Muscle layer of duodenum (tissue), 2 donors: ENCODE measurements around the gene SH3RF3.

Experiments
- H3K27ac ChIP-seq: one replicate; pipeline ENCODE4 v1.7.0; 2013; ENCODE audit warnings: mild to moderate bottlenecking, low read length
- H3K27me3 ChIP-seq: one replicate; pipeline ENCODE4 v1.7.0; 2013; ENCODE audit warnings: low read depth, mild to moderate bottlenecking, control low read depth, low read length
- H3K36me3 ChIP-seq, 2 donors: one replicate each; pipeline ENCODE4 v1.7.0; 2013; ENCODE audit warnings: low read length in 2 of 2, control low read depth in 1 of 2, mild to moderate bottlenecking in 1 of 2; ENCODE audit not compliant: insufficient read depth in 2 of 2, control insufficient read depth in 1 of 2
- H3K4me1 ChIP-seq, 2 donors: one replicate each; pipeline ENCODE4 v1.7.0; 2013; ENCODE audit warnings: low read length in 2 of 2, mild to moderate bottlenecking in 2 of 2, control low read depth in 1 of 2, moderate library complexity in 1 of 2; ENCODE audit not compliant: insufficient read depth in 2 of 2, control insufficient read depth in 1 of 2
- H3K4me3 ChIP-seq, 2 donors: one replicate each; pipeline ENCODE4 v1.7.0; 2013; ENCODE audit warnings: low read length in 2 of 2, low read depth in 1 of 2, mild to moderate bottlenecking in 1 of 2
- H3K9me3 ChIP-seq, 2 donors: one replicate each; pipeline ENCODE4 v1.7.0; 2013; ENCODE audit warnings: low read length in 2 of 2, control low read depth in 1 of 2, mild to moderate bottlenecking in 1 of 2; ENCODE audit not compliant: control insufficient read depth in 1 of 2
- donor health status: healthy.

The SH3RF3 gene

DNA sequence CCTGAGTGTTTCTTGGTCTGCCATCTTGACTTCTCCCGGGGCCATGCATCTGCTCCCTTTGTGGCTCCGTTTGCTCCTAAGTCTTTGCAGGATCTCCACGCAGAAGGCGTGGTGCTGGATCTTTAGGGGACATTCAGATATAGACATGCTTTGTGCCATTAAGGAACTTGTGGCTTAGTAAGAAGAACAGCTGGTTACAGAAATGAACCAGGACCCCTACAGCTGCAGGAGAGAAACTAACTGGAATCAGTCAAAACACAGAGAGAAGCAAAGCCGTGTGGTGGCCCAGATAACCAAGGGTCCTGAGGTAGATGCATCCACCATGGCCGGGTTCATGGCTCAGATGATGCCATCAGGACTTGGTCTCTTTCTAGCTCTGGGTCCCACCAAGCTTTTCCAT is 97.6 kb downstream of the SH3RF3 start:
- Histone ChIP-seq H3K4me1 (peaks cover 8 to 12% of the 10 kb centered on the region in 2 donors), H3K27ac (no peak overlapping the region), H3K4me3 (no peak overlapping the region), H3K36me3 (no peaks in the 10 kb centered on the region), H3K9me3 (no peaks in the 10 kb centered on the region), H3K27me3 (no peaks in the 10 kb centered on the region)

DNA sequence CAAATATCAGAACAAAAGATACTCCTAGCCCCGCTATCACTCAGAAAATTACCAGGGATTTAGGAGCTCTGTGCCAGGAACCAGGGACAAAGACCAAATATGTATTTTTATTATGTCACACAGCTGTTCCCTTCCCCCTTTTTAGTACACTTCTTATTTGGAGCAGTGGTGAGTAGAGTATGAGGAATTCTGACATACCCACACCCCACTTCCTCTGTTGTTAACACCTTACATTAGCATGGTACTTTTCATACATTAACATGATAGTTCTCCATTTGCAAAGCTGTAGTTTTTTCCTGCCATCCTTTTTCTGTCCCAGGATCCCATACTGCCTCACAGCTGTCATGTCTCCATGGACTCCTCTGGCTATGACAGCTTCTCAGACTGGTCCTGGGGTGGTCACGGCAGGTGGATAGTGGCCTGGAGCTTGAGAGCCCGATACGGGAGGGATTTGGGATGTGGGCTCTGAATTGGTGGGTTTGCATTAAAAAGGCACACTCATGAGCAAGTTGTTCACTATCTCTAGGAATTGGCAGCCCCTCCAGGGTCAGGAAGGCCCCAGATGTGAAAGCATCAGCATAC is 100.2 kb downstream of the SH3RF3 start:
- H3K4me1 ChIP-seq: peaks cover 8 to 12% of the 10 kb centered on the region in 2 donors
- no peak overlapping the region for H3K27ac ChIP-seq
- no peaks in the 10 kb centered on the region for H3K36me3 ChIP-seq
- H3K9me3 ChIP-seq: no peaks in the 10 kb centered on the region
- no peaks in the 10 kb centered on the region for H3K27me3 ChIP-seq
- H3K4me3 ChIP-seq: no peak overlapping the region

DNA sequence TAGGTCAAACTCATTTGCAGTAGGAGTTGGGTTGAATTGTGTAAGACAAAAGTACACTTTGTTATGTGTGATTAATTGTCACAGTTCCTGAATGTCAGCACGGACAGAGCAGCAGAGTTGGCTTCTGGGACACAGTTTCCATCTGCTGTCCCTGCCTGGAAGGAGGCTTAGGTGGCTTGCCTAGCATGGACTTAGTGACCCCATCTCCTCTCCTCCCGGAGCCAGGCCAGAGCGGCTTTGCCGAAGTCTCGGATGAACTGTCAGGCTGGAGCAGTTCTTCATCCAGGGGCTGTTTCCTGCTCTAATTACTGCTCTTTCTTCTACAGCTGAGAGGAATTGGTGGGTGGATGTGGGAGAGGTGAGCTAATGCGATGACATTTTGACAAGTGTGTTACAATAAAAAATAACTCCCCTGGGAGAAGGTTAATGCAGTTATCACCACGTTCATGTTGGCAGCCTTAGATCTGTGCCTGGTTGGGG is 102.0 kb downstream of the SH3RF3 start:
- Histone ChIP-seq H3K36me3 (no peaks in the 10 kb centered on the region), H3K4me1 (peaks cover 8 to 12% of the 10 kb centered on the region in 2 donors), H3K9me3 (no peaks in the 10 kb centered on the region), H3K27me3 (no peaks in the 10 kb centered on the region), H3K4me3 (no peak overlapping the region), H3K27ac (no peak overlapping the region)

DNA sequence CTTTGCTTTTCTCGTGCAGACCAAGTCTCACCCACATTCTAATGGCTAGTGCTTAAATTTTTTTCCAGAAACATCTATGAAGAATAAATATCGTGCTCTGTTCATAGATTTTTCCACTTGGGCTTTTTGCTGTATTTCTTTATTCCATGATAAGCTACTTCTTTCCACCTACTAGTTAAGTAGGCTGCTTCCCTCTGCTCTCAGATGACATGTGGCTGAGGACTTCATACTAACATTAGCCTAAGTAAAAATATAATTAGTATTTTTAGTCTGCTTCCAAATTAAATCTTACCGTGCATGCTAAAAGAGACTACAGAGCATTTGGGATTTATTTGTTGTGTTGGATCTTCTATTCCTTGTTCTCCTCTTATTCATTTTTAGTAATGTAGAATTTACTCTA is 102.4 kb downstream of the SH3RF3 start:
- Histone ChIP-seq H3K4me1 (peaks cover 8 to 12% of the 10 kb centered on the region in 2 donors), H3K27ac (no peak overlapping the region), H3K9me3 (no peaks in the 10 kb centered on the region), H3K4me3 (no peak overlapping the region), H3K36me3 (no peaks in the 10 kb centered on the region), H3K27me3 (no peaks in the 10 kb centered on the region)

DNA sequence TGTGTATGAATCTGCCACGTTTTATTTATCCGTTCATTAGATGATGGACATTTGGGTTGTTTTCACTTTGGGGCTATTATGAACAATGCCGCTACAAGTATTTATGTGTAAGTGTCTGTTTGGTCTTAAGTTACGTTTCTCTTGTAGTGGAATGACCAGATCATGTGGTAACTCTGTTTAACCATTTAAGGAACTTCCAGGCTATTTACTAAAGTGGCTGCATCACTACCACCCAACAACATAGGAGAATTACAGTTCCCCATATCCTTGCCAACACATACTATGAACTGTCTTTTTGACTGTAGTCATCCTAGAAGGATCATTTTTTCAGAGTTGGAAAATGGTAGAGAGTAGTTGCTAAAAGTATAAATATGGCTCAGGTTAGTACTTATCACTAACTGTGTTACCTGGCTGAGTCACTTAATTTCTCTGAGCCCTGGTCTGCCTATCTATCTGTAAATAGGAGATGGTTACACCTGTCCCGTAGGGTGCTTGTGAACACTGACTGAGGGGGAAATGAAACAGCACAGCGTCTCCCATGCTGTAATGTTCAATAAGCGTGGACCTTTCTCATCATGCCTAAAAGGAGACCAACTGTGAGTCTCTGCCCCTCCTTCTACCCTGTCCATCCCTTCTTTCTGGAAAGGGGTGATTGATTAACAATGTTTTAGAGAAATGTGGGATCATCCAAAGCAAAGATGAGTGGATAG is 103.1 kb downstream of the SH3RF3 start:
- H3K36me3 ChIP-seq: no peaks in the 10 kb centered on the region
- H3K27me3 ChIP-seq: no peaks in the 10 kb centered on the region
- H3K27ac ChIP-seq: no peak overlapping the region
- no peak overlapping the region for H3K4me3 ChIP-seq
- peaks cover 8 to 12% of the 10 kb centered on the region in 2 donors for H3K4me1 ChIP-seq
- no peaks in the 10 kb centered on the region for H3K9me3 ChIP-seq

DNA sequence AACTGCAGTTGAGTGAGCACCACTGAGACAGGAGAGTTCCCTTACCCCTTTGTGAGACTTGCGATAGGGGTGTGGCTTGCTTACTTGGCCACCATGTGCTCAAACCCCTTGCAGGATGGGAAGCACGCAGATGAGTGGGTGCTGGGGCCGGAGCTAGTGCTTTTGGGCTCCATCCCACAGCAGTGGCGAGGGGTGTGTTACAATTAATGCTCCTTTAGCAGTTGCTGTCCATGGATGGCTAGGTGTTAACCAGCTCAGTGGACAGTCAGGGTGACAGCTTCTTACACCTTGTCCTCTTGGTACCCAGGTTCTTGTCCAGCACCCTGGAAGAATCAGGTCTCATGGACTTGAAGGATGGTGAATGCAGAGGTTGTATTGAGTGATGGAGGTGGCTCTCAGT is 103.9 kb downstream of the SH3RF3 start:
- Histone ChIP-seq H3K4me3 (no peak overlapping the region), H3K27ac (no peak overlapping the region), H3K4me1 (peaks cover 8 to 12% of the 10 kb centered on the region in 2 donors), H3K9me3 (no peaks in the 10 kb centered on the region), H3K27me3 (no peaks in the 10 kb centered on the region), H3K36me3 (no peaks in the 10 kb centered on the region)

DNA sequence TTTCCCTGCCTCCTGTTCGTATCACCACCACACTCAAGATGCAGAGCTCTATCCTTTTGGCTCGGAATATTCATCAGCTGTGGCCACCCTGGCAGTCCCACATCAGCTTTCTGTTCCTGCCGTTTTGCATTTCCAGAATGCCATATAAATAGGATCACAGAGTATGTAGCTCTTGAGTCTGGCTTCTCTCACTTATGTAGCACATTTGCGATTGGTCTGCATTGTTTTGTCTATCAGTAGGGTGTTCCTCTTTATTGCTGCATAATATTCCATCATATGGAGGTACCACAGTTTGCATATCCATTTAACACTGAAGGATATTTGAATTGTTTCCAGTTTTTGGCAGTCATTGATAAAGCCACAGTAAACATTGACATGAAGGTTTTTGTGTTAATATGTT is 104.6 kb downstream of the SH3RF3 start:
- Histone ChIP-seq H3K4me3 (no peak overlapping the region), H3K4me1 (peaks cover 8 to 15% of the 10 kb centered on the region in 2 donors), H3K9me3 (no peaks in the 10 kb centered on the region), H3K36me3 (no peaks in the 10 kb centered on the region), H3K27ac (no peak overlapping the region), H3K27me3 (no peaks in the 10 kb centered on the region)

DNA sequence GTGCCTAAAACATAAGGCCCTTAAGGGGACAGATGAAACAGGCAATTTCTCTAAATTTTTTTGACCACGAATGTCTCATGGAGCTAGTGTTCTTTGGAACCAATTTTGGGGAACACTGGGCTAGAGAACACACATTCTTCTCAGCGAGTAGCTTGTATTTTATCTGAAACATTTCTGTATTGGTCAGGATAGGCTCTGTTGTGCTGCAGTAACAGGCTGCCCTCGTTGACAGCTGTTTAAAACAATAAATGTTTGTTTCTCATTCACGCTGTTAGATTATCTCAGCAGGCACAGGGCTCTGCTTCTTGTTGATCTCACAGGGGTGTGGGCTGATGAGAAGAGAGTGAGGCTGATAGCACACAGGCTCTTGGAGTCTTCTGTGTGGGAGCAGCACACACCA is 105.3 kb downstream of the SH3RF3 start:
- Histone ChIP-seq H3K4me3 (no peak overlapping the region), H3K27ac (no peak overlapping the region), H3K9me3 (no peaks in the 10 kb centered on the region), H3K36me3 (no peaks in the 10 kb centered on the region), H3K4me1 (peaks cover 8 to 15% of the 10 kb centered on the region in 2 donors), H3K27me3 (no peaks in the 10 kb centered on the region)

DNA sequence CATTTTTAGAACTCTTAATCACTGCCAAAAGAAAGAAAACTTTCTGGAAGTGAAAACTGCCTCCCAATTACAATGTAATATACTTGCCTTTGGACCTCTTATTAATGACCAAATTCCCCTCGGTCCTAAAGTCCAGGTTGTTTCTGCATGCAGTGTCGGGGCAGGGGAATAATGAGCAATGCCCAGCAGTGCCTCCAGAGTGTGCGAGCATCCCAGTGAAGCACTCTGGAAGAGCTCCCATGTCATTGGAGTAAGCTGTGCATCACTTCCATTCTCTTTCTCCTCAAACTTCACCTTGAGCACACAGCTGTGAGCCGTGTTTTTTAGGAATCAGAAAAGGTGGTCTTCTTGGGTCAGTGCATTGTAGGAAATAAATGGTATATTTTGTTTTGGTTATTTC is 107.1 kb downstream of the SH3RF3 start:
- no peak overlapping the region for H3K4me3 ChIP-seq
- no peak overlapping the region for H3K27ac ChIP-seq
- no peaks in the 10 kb centered on the region for H3K27me3 ChIP-seq
- peaks cover 2 to 10% of the 10 kb centered on the region in 2 donors for H3K4me1 ChIP-seq
- no peaks in the 10 kb centered on the region for H3K9me3 ChIP-seq
- no peaks in the 10 kb centered on the region for H3K36me3 ChIP-seq

DNA sequence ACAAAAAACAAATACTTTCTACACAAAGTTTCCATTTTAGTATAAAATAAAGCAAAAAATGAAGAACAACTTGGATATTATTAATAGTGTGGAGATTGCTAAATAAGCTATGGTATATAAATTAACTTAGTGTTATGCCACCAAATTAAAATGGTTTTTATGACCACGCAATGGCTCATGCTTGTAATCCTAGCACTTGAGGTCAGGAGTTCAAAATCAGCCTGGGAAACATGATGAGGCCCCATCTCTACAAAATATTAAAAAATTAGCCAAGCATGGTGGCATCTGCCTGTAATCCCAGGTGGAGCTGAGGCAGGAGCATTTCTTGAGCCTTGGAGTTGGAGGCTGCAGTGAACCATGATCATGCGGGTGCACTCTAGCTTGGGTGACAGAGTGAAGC is 108.8 kb downstream of the SH3RF3 start:
- H3K36me3 ChIP-seq: no peaks in the 10 kb centered on the region
- no peak overlapping the region for H3K27ac ChIP-seq

DNA sequence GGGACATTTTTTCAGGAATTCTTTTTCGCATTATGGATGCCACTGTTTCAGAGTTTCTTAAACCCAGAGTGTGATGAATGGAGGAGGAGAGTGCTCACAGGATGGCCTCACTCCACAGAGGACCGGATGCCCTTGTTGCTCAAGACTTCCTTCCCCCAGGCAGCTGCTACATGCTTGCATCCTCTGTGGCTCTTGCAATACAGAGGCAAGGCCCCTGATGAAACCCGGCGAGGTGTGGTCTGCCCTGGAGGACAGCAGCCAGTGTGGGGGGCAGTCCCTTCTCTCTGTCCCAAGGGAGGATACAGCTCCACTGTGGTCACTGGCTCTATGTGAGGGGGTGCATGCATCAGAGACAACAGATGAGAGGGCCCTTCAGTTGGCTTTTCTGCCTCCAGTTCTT is 109.6 kb downstream of the SH3RF3 start:
- Histone ChIP-seq H3K9me3 (no peaks in the 10 kb centered on the region), H3K36me3 (no peaks in the 10 kb centered on the region), H3K4me3 (no peak overlapping the region), H3K27ac (no peak overlapping the region), H3K27me3 (no peaks in the 10 kb centered on the region), H3K4me1 (peaks cover 6 to 28% of the 10 kb centered on the region in 2 donors)

More for the DNA sequence above, 108.8 kb downstream of the SH3RF3 start:
- Histone ChIP-seq H3K27me3 (no peaks in the 10 kb centered on the region), H3K4me3 (no peak overlapping the region), H3K9me3 (no peaks in the 10 kb centered on the region), H3K4me1 (peaks cover 6 to 21% of the 10 kb centered on the region in 2 donors)
